Activated T-helper 17 cell treated with anti-CD3 and anti-CD28 coated beads, Interleukin-2, amount 50 U/mL, for 72 hours (primary cell): ENCODE data around the gene PLCL2. TPM values are rescaled to one million over a fixed set of nuclear protein-coding genes. Genes with fewer than 3 reads are reported as not detected.

Experiments
- ATAC-seq: fragments of 150-1000 bp; cut with Tn5 transposase; replicated peaks from 2 replicates; pipeline ENCODE4 v1.10.0; 2021; ENCODE audit warnings: mild to moderate bottlenecking, moderate library complexity
- H3K27ac Mint-ChIP-seq: one replicate; pipeline ENCODE4 v1.8.0; 2022; ENCODE audit warnings: mixed read lengths
- H3K27me3 Mint-ChIP-seq: one replicate; pipeline ENCODE4 v1.8.0; 2022; ENCODE audit warnings: mixed read lengths
- H3K36me3 Mint-ChIP-seq: one replicate; pipeline ENCODE4 v1.8.0; 2022; ENCODE audit warnings: low read depth, mild to moderate bottlenecking, mixed read lengths
- H3K4me1 Mint-ChIP-seq: one replicate; pipeline ENCODE4 v1.8.0; 2022; ENCODE audit warnings: mixed read lengths
- H3K4me3 Mint-ChIP-seq: one replicate; pipeline ENCODE4 v1.8.0; 2022; ENCODE audit warnings: mild to moderate bottlenecking, mixed read lengths
- H3K9me3 Mint-ChIP-seq: one replicate; pipeline ENCODE4 v1.8.0; 2022; ENCODE audit warnings: mixed read lengths
- total RNA-seq, 2 donors: library from RNA; stranded (reverse); gene quantifications; one replicate each; pipeline ENCODE4 v1.2.3, GENCODE V29; 2022

The PLCL2 gene
- total RNA-seq, 2 donors from 2014 or later: 15.1 to 16.2 TPM

GRCh38 chr3:17047894-17048293 lies 163.1 kb downstream of the PLCL2 start:
- Mint-ChIP-seq H3K4me3 (no peak overlapping the region), H3K27ac (no peak overlapping the region), H3K9me3 (peaks cover 9% of the 10 kb centered on the region), H3K4me1 (peaks cover 22% of the 10 kb centered on the region), H3K27me3 (no peaks in the 10 kb centered on the region), H3K36me3 (peaks cover 79% of the 10 kb centered on the region)
- no peak for ATAC-seq

- Mint-ChIP-seq H3K4me1 (peaks cover 27% of the 10 kb centered on the region), H3K27me3 (no peaks in the 10 kb centered on the region)
Observed at GRCh38 chr3:17050071-17050470, 165.3 kb downstream of the PLCL2 start.

GRCh38 chr3:17050506-17050905 lies 165.8 kb downstream of the PLCL2 start:
- no peak for ATAC-seq
- Mint-ChIP-seq H3K36me3 (peaks cover 57% of the 10 kb centered on the region), H3K27me3 (no peaks in the 10 kb centered on the region), H3K4me3 (no peak overlapping the region), H3K27ac (no peak overlapping the region), H3K9me3 (peaks cover 9% of the 10 kb centered on the region), H3K4me1 (peaks cover 26% of the 10 kb centered on the region)

More at GRCh38 chr3:17050071-17050470, 165.3 kb downstream of the PLCL2 start:
- H3K36me3 Mint-ChIP-seq: peaks cover 61% of the 10 kb centered on the region
- H3K27ac Mint-ChIP-seq: no peak overlapping the region
- no peak for ATAC-seq
- H3K4me3 Mint-ChIP-seq: no peak overlapping the region
- H3K9me3 Mint-ChIP-seq: peaks cover 9% of the 10 kb centered on the region

GRCh38 chr3:17052363-17052762 lies 167.6 kb downstream of the PLCL2 start:
- peaks cover 9% of the 10 kb centered on the region for H3K9me3 Mint-ChIP-seq
- H3K4me1 Mint-ChIP-seq: peaks cover 18% of the 10 kb centered on the region
- H3K27ac Mint-ChIP-seq: no peak overlapping the region
- peaks cover 38% of the 10 kb centered on the region for H3K36me3 Mint-ChIP-seq
- no peak for ATAC-seq
- no peaks in the 10 kb centered on the region for H3K27me3 Mint-ChIP-seq
- no peak overlapping the region for H3K4me3 Mint-ChIP-seq

GRCh38 chr3:17054301-17054981 lies 169.7 kb downstream of the PLCL2 start:
- ATAC-seq: peak; percentile 77
- peaks cover 25% of the 10 kb centered on the region for H3K36me3 Mint-ChIP-seq

GRCh38 chr3:17054982-17055343 lies 170.2 kb downstream of the PLCL2 start:
- Mint-ChIP-seq H3K36me3 (peaks cover 25% of the 10 kb centered on the region), H3K4me3 (peak overlapping the region; percentile 44), H3K4me1 (peaks cover 20% of the 10 kb centered on the region), H3K9me3 (peaks cover 6% of the 10 kb centered on the region), H3K27ac (peak overlapping the region; percentile 70), H3K27me3 (no peaks in the 10 kb centered on the region)
- peak; percentile 27 for ATAC-seq

More at GRCh38 chr3:17054301-17054981, 169.7 kb downstream of the PLCL2 start:
- Mint-ChIP-seq H3K4me3 (peak overlapping the region; percentile 44), H3K27me3 (no peaks in the 10 kb centered on the region), H3K4me1 (peaks cover 20% of the 10 kb centered on the region), H3K27ac (peak overlapping the region; percentile 70), H3K9me3 (peaks cover 6% of the 10 kb centered on the region)

GRCh38 chr3:17055374-17056276 lies 170.9 kb downstream of the PLCL2 start:
- Mint-ChIP-seq H3K4me3 (peak overlapping the region; percentile 44), H3K27ac (peak overlapping the region; percentile 70), H3K4me1 (peaks cover 20% of the 10 kb centered on the region), H3K27me3 (no peaks in the 10 kb centered on the region), H3K36me3 (peaks cover 22% of the 10 kb centered on the region), H3K9me3 (peaks cover 4% of the 10 kb centered on the region)
- ATAC-seq: peak; percentile 81

- Mint-ChIP-seq H3K27ac (no peak overlapping the region), H3K36me3 (peaks cover 16% of the 10 kb centered on the region), H3K9me3 (no peaks in the 10 kb centered on the region), H3K4me3 (no peak overlapping the region), H3K27me3 (no peaks in the 10 kb centered on the region), H3K4me1 (peaks cover 20% of the 10 kb centered on the region)
- no peak for ATAC-seq
Observed at GRCh38 chr3:17057321-17057720, 172.6 kb downstream of the PLCL2 start.

- H3K27me3 Mint-ChIP-seq: no peaks in the 10 kb centered on the region
- H3K36me3 Mint-ChIP-seq: peaks cover 16% of the 10 kb centered on the region
- no peak for ATAC-seq
- peaks cover 15% of the 10 kb centered on the region for H3K4me1 Mint-ChIP-seq
- H3K4me3 Mint-ChIP-seq: no peak overlapping the region
- H3K9me3 Mint-ChIP-seq: no peaks in the 10 kb centered on the region
- no peak overlapping the region for H3K27ac Mint-ChIP-seq
Observed at GRCh38 chr3:17059989-17060550, 175.3 kb downstream of the PLCL2 start.

GRCh38 chr3:17061005-17061404 lies 176.2 kb downstream of the PLCL2 start:
- no peak overlapping the region for H3K4me3 Mint-ChIP-seq
- H3K27me3 Mint-ChIP-seq: no peaks in the 10 kb centered on the region
- ATAC-seq: no peak
- H3K9me3 Mint-ChIP-seq: no peaks in the 10 kb centered on the region
- H3K27ac Mint-ChIP-seq: no peak overlapping the region
- peaks cover 11% of the 10 kb centered on the region for H3K4me1 Mint-ChIP-seq
- H3K36me3 Mint-ChIP-seq: peaks cover 16% of the 10 kb centered on the region

- Mint-ChIP-seq H3K36me3 (peaks cover 22% of the 10 kb centered on the region), H3K27me3 (no peaks in the 10 kb centered on the region), H3K27ac (no peak overlapping the region), H3K9me3 (no peaks in the 10 kb centered on the region), H3K4me3 (no peak overlapping the region), H3K4me1 (peaks cover 7% of the 10 kb centered on the region)
- no peak for ATAC-seq
Observed at GRCh38 chr3:17062736-17063135, 178.0 kb downstream of the PLCL2 start.

GRCh38 chr3:17063596-17063995 lies 178.8 kb downstream of the PLCL2 start:
- peaks cover 28% of the 10 kb centered on the region for H3K36me3 Mint-ChIP-seq
- peaks cover 7% of the 10 kb centered on the region for H3K4me1 Mint-ChIP-seq
- no peak for ATAC-seq
- H3K27ac Mint-ChIP-seq: peak overlapping the region; percentile 61
- H3K27me3 Mint-ChIP-seq: no peaks in the 10 kb centered on the region
- no peaks in the 10 kb centered on the region for H3K9me3 Mint-ChIP-seq
- H3K4me3 Mint-ChIP-seq: no peak overlapping the region

GRCh38 chr3:17065315-17065714 lies 180.6 kb downstream of the PLCL2 start:
- Mint-ChIP-seq H3K4me1 (peaks cover 9% of the 10 kb centered on the region), H3K4me3 (no peak overlapping the region), H3K27me3 (no peaks in the 10 kb centered on the region), H3K27ac (no peak overlapping the region), H3K9me3 (no peaks in the 10 kb centered on the region), H3K36me3 (peaks cover 34% of the 10 kb centered on the region)
- ATAC-seq: no peak

GRCh38 chr3:17065881-17066280 lies 181.1 kb downstream of the PLCL2 start:
- H3K4me1 Mint-ChIP-seq: peaks cover 13% of the 10 kb centered on the region
- no peaks in the 10 kb centered on the region for H3K9me3 Mint-ChIP-seq
- no peaks in the 10 kb centered on the region for H3K27me3 Mint-ChIP-seq
- H3K36me3 Mint-ChIP-seq: peaks cover 38% of the 10 kb centered on the region
- no peak for ATAC-seq
- H3K27ac Mint-ChIP-seq: no peak overlapping the region
- H3K4me3 Mint-ChIP-seq: no peak overlapping the region
